ENCODE results near the gene SH3BP5.
"Not testable (repeated sequence)": the region's sequence is repeated elsewhere in the genome, so short reads cannot be mapped to it uniquely, and the experiment has no call there.

The SH3BP5 gene, protein sequence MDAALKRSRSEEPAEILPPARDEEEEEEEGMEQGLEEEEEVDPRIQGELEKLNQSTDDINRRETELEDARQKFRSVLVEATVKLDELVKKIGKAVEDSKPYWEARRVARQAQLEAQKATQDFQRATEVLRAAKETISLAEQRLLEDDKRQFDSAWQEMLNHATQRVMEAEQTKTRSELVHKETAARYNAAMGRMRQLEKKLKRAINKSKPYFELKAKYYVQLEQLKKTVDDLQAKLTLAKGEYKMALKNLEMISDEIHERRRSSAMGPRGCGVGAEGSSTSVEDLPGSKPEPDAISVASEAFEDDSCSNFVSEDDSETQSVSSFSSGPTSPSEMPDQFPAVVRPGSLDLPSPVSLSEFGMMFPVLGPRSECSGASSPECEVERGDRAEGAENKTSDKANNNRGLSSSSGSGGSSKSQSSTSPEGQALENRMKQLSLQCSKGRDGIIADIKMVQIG

DNA sequence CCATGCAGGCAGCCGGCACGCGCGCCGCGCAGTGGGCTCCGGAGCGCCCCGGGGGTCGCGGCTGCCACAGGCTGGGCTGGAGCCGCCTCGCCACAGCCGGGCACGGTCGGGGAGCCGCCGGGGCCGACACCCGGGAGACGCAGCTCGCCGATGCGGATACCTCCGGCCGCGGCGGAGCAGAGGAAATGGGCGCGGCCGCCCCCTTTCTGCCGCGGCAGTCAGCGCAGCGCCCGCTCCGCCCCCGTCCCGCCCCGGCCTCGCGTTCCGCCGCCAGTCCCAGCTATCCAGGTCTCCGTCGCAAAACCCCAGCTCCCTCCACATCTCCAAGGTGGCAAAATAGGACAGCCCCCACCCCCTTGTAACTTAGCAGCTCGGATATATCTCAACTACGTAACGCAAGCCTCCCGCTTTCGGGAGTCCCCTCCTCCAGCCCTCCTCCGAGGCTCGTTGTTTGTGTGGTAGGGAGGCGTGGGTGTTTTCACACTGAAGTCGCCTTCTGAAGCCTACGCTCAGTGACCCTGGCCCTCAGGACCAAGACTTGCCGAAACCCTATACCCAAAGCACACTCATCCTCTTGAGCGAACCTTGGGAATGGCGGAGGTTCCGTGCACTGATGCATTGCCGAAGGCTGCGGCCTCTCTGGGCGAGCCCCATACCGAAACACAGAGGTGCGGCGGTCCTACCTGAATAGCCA lies at the start of gene SH3BP5:
TSS of gene SH3BP5 (minus strand) at position 182 of the 694 bp plus-strand sequence. CDS start at position 4, 178 bp downstream.
- DNase-seq = peak; percentile 59

DNA sequence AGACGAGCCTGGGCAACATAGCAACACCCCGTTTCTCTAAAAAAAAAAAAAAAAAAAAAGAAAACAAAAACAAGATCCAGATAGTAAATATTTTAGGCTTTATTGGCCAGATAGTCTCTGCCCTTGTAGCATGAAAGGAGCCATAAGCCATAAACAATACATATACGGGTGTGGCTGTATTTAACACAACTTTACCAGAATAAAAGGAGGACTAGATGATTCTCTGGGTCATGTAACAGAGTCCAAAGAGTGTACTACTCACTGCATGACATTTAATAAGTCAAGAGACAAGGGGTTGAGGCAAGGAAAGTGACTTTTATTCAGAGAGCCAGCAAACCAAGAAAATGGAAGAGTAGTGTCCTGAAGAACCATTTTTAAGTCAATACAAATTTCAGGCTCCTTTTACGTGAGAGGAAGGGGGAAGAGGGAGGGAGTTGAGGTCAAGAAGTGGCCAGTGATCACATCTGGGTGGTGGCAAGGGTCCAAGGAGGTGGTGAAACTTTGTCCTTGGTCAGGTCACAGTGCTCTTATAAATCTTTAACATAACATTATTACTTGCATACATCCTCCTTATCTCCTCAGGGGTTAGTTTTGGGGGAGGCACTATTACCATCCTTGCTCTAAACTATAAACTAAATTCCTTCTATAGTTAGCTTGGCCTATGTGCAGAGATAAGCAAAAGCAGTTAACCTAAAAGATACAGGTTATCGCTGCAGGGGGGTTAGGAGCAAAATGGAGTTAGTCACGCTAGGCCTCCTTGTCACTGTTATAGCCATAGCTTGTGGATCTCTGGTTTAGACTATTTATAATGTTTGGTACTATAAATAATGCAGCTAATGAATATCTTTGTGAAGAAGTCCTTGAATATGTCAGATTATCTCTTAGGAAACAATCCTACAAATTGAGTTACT lies 48.8 kb upstream of the SH3BP5 start:
- no peak for DNase-seq

DNA sequence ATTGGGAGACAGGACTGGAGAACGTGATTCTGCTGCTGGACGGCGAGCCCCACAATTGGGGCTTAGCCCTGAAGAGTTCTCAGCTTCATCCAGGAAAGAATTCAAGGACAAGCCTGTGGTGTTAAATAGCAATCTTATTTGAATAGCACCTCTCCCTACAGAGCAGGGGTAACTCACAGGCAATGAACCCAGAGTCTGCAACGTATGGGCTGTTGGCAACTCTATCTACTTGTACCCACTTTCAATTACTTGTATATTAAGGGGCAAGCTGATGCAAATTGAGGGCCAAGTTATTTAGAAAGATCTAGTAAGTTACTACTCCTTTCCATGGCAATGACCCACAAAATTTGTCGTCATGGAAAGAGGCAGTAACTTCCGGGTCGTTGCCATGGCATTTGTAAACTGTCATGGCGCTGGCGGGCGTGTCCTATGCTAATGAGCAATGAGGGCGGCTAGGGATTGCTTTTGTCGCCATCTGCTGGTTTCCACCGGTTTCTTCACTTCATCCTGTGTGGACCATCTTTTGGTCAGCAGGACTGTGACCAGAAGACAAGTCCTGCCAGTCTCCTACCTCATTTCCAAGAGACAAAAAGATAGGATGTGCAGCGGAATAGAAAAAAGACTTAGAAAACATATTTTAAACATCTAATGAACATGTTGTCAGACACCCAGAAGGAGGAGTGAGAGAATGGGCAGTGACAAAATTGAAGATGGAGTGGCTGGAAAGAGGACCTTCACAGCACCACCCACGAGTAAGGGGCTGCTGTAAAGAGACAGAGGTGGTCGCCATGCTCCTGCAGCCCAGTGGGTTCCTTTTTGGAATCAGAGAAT lies 45.8 kb upstream of the SH3BP5 start:
- DNase-seq = peak; percentile 93 to 95

DNA sequence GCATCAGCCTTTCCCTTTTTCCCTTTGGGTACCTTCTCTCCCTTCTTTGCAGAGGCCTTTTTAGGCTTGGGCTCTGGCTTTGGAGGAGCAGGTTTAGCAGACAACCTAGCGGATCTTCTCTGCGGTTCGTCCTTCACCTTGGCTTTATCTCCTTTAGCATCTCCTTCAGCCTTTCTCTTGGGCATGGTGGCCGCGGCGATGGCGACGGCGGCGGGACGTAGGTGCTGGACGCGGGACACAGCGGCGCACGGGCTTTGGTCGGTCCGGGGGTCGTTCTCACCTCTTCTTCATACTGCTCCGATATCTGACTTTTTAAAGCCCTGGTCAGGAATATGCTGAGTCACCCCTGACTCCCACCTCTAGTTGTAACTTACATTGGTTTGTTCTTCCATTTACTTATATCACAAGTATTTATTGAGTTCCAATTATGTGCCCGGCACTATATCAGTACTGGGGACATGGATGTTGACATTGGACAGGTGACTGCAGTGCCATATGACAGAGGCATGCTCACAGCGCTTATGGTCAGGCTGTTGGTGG lies 43.1 kb upstream of the SH3BP5 start:
- no peak for DNase-seq

DNA sequence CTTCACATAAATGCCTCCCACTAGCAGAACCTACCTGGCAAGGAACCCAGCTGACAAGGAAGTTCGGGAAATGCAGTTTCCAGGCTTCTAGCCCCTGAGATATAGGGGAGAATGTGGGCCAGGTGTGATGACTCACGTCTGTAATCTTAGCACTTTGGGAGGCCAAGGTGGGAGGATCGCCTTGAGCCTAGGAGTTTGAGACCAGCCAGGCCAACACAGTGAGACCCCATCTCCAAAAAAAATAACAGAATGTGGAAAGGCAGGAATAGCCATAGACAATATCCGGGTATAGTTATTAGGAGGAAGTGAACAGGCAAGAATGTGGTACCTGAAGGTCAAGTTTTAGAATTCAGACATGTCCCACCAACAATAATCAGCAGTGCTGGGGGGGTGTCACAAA lies 40.5 kb upstream of the SH3BP5 start:
- no peak for DNase-seq

DNA sequence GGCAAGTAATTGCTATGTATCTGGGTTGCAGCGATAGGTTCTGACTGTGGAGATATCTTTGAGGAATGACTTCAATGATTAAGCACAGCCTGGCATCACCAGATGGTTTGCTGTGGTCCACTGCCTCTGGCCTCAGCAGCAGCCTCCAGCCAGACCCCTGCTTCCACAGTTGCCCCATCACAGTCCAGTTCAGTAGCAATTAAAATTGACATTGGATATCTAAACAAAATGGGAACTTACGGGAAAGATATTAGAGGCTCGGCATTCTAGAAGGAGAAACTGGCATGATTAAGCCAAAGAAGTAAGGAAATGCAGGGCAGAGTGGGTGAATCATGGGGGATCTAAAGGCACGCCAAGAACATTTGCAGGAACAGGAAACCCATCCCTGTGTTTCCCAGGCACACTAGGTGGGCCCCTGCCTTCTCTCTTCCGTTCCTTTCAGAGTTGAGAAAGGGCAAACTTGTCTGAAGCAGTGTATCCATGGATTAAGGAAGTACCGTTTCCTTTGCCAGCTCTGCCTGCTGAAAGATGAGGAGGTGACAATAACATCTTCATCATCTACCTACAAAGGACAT lies 36.3 kb upstream of the SH3BP5 start:
- DNase-seq = no peak

DNA sequence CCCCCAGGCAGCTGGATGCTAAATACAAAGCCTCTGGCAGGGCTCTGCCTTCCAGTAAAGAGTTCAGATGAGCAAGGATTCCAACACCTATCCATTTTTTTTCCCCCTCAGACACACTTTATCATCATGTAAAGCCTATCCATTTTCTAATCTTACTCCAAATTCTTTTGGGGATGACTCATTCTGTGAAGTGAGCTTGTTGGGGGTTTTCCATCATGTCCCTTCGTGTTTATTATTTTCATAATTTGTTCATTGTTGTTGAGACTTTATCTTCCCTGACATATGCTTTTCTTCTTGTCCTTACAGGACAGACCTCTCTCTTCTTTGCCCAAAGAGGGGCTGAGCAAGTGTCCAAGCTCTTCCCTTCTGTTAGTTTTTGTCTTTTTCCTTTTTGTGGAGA lies 34.7 kb upstream of the SH3BP5 start:
- no peak for DNase-seq

DNA sequence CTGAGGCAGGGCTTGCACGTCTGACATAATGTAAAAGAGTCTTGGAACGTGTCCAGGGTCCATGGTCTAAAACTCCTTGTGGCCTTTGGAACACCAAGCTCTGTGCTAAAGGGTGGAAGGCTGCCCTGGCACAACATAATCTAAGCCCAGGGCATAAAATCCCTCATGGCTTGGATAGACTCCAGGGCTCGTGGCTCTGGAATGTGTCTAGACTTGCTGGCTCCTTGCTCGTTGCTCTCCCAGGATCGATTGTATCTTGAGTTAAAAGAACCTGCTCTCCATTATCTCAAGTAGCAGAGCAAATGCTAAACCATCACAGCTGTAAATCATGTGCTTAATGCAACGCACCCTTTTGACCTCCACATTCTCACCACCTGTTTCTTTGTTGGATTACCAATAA lies 31.7 kb upstream of the SH3BP5 start:
- not testable (repeated sequence) for DNase-seq

DNA sequence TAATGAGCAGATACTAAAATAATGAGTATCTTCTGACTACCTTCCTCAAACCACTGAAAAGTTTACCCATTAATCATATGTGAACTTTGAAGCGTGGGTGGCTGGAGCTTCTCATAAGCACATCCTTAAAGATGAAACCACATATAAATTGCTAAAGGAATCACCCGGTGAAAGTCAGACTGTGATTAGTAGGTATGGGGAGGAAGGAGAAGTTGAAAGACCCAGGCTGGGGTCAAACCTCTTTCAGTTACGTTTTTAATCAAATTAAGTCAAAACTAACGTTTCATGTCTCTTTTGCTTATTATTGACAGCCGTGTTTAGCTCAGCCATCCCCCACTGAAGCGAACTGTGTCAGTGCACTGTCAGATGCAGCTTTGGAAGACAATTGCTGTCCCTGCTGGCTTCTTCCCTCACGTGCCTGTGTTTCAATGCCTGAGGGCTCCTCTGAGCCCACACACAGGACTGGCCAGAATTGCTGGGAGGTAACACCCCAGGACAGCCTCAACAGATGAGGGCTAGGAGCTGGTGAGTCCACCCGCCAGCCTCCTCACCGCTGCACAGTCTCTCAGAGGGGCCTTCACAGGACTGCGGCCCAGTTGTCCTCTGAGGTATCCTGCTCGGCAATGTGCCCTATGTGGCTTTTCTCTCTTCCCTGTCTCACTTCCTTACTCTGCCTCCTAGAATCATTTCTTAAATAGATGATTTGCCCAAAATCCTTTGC lies 29.3 kb upstream of the SH3BP5 start:
- peak; percentile 26 to 39 for DNase-seq

DNA sequence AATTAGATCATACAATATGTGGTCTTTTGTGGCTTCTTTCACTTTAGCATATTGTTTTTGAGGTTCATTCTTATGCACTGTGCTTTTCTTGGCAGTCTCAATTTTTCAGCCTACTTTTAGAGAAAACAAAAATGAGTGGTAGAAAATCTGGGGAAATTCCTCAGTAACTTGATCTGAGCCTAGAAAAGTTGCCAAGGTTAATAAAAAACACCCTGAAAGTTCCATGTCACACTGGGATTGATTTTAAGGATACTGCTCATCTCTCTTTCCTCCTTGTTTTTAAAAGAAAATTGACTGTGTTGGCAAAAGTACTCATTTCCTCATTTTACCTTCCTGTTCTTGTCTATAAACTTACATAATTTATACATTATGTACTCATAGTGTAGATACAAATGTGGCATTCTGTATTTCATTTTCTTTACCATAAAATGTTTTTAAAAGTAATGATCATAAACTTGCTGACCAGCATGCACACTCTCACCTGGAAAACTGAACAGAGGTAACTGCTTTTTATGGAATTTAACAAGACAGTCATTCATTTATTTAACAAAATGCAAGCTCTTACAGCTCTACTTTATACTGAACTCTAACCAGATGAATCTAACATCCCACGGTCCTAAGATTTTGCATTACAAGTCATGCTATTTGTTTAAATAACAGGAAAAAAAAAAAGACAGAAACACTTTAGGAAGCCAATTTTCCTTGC lies 28.6 kb upstream of the SH3BP5 start:
- no peak for DNase-seq

DNA sequence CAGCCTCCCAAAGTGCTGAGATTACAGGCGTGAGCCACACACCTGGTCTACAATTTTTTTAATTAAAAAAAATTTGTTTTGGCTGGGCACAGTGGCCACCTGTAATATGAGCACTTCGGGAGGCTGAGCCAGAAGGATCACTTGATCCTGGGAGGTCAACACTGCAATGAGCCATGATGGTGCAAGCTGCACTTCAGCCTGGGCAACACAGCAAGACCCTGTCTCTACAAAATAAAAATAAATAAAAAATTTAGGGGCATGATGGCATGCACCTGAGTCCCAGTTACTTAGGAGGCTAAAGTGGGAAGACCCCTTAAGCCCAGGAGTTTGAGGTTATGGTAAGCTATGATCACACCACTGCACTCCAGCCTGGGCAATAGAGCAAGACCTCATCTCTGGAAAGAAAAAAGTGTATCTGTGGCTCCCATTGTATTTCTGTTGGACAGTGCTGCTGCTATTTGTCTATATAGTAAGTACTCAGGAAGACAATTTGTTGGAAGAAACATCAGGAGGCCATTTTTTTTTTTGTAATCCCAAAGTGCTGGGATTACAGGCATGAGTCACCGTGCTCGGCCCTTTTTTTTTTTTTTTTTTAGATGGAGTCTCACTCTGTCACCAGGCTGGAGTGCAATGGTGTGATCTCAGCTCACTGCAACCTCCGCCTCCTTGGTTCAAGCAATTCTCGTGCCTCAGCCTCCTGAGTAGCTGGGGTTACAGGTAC lies 27.5 kb upstream of the SH3BP5 start:
- DNase-seq = no peak

DNA sequence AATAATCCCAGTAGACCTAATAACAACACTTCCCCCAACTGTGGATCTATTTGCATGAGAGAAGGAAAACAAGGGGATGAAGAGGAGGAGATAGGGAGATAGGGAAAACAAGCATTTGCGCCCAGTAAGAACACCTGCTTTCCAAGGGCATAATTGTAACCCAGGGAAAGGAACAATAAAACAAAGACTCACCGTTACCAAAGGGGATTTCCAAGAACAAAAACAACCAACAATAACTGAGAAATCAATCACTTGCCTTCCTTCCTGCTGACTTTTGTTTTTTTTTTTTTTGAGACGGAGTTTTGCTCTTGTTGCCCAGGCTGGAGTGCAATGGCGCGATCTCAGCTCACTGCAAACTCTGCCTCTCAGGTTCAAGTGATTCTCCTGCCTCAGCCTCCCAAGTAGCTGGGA lies 24.3 kb upstream of the SH3BP5 start:
- not testable (repeated sequence) for DNase-seq

DNA sequence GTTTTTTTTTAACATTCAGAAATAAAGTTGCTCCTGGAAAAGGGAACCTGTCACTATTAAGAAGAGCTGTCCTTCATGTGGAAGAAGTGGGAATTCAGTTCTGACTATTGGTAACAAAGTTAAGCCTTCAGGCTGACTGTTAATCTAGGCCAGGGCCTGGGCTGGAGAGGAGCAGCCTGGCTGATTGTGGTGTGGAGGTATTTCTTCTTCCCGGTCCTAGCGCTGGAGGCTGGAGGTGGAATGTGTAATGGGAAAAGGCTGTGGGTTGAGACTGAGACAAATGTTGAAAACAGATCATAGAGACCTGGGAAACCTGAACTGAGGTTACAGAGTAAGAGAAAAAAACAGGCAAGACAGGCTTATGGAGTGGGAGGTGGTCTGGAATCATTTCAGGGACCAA lies 23.8 kb upstream of the SH3BP5 start:
- DNase-seq = no peak

DNA sequence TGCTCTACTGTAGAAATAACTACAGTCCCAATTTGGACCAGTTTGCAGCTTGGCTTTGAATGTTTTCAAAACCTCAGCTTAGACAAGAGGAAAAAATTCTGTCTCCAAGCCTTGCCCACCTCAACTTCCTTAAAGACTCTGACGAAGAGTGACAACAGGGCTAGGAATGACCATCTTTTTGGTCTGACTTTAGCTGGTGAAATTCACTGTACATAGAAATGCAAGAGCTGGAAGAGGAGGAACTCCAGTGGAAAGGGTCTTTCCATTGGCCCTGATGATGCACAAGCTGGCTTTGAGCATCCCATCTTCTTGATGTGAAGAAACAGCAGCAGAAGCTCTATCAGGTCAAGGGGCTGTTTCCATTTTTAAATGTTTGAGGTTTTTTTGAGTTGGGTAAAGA lies 22.7 kb upstream of the SH3BP5 start:
- DNase-seq = no peak

DNA sequence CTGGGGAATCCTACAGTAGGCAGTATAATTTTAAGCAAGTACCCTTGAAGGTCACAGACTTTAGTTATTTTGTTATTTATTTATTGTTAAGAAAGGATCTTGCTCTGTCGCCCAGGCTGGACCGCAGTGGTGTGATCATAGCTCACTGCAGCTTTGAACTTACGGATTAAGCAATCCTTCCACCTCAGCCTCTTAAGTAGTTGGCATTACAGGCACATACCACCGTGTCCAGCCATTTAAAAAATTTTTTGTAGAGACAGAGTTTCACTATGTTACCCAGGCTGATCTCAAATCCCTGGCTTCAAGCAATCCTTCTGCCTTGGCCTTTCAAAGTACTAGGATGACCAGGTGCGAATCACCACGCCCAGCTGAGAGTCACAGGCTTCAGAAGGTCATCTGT lies 22.1 kb upstream of the SH3BP5 start:
- no peak for DNase-seq

DNA sequence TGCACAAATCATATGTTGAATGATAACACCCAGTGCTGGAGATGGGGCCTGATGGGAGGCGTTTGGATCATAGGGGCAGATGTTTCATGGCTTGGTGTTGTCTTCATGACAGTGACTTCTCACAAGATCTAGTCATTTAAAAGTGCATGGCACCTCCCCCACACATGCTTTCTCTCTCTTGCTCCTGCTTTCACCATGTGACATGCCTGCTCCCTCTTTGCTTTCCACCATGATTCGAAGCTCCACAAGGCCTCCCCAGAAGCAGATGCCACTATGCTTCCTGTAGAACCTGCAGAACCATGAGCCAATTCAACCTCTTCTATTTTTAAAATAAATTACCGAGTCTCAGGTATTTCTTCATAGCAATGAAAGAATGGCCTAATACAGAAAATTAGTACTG lies 17.8 kb upstream of the SH3BP5 start:
- no peak for DNase-seq

DNA sequence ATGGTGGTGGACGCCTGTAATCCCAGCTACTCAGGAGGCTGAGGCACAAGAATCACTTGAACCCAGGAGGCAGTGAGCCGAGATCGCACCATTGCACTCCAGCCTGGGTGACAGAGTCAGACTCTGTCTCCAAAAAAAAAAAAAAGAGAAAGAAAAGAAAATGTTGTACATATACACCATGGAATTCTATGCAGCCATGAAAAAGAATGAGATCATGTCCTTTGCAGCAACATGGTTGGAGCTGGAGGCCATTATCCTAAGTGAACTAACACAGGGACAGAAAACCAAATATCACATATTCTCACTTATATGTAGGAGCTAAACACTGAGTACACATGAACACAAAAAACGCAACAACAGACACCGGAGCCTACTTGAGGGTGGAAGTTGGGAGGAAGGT lies 17.1 kb upstream of the SH3BP5 start:
- DNase-seq = not testable (repeated sequence)

DNA sequence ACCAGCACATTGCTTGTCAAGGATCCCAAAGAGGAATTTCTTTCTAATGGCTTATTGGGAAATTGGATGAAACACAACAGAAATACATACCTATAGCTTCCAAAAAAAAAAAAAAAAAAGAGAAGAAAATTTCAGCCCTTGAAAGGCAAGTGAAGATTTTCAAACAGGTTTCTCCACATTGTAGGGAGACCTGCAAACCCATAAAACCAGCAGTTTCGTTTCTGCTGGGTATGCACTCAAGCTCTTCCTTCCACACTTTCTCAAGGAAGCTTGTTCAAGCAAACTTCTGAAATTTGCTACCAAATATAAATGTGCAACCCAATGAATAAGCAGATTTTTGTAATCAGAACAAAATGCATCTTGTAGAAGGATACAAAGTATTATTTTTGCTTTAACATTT lies 15.9 kb upstream of the SH3BP5 start:
- DNase-seq = no peak

DNA sequence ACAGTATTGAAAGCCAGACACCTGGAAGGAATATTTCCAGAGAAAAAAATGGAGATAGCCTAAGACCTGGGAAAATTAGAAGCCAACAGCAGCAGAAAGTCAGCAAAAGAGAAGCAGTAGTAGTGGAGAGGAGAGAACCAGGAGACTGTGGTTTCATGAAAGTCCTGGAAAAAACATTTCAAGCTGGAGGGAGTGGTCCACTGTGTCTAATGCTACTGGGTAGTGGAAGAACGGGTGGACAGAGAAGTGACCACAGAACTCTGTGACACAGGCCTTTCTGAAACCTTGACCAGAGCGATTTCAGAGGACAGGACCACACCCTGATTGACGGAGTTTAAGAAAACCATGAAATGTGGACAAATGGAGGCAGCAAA lies 15.3 kb upstream of the SH3BP5 start:
- DNase-seq = no peak
